Stimulated activated CD8-positive, alpha-beta memory T cell treated with anti-CD3 and anti-CD28 coated beads, Interleukin-15, amount 100 ng/mL, for 1 hour (primary cell): ENCODE data around the gene TDRD1.

Experiments used
- DNase-seq: peaks from one replicate; pipeline ENCODE4 v3.0.0-alpha.2; 2020; ENCODE audit warnings: low read depth

Gene TDRD1

DNA sequence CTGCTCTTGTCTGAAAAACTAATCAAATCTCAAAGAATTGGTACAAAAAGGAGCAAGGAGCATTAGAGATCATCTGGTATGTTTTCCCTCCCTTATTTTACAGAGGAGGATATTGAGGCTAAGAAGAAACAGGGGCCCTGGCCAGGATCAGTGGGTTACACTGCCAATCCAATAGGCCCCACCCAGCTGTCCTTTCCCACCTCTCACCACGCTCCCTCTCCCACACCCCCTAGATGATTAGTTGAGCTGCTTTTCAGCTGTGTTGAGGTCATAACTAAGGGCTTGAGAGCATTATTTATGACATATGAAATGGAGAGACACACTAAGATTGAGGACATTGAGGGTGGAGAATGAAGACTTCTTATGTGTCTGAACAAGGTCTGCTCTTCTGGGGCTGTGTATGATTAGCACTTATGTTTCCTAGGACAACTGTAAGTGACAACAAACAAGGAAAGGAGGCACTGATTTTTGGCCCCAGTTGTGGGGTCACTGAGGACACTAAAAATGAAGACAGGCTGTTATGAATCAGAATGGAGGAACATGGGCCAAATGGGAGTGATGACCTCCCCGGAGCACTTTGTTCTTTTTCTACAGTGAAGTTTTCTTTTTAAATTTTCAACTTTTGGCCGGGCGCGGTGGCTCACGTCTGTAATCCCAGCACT lies 86.4 kb downstream of the TDRD1 start:
- no peak for DNase-seq

DNA sequence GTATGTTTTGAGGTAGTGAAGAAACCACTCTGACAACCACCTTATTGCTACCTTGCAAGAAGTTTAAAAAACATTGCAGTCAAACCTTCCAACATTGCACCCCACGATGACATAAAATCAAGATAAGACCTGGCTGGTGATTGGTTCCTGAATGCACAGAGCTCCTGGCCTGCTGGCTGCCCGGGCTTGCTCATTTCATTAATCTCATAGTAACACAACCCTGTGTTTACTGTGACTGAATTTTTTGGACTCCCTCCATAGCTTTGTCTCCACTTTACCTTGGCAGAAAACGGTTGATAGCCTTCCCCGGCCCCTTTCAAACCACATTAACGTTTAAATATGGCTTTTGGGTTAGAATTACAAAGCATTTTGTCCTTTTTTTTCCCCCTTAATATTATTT lies 87.4 kb downstream of the TDRD1 start:
- no peak for DNase-seq

DNA sequence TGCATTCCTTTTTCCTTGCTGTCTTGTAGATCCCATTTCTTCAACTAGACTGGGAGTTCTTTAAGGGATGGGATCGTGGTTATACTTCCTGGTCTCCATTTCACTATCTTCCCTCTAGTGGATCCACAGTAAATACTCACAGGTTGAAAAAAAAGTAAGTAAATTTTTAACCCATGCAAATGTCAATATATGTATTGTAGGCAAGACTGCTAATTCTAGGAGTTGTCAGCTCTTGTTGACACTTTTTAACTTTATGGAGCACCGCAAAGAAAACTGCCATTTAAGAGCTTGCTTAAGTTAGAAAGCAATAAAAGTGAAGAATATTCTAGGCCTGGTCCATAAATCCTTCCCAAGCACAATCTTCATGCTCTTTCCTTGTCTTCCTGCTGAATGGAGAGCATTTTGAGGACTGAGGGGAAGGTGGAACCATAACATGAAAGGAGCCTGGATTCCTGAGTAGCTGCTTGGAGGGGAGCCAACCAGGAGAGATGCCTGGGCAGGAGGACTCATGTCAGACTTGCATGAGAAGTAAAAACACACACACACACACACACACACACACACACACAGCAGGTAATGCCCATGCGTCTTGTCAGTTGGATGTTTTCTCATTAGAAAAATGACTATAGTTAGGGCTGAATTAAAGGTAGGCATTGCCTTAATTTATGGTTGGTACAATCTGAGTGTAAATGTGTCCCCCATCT lies 92.1 kb downstream of the TDRD1 start:
- DNase-seq: no peak

DNA sequence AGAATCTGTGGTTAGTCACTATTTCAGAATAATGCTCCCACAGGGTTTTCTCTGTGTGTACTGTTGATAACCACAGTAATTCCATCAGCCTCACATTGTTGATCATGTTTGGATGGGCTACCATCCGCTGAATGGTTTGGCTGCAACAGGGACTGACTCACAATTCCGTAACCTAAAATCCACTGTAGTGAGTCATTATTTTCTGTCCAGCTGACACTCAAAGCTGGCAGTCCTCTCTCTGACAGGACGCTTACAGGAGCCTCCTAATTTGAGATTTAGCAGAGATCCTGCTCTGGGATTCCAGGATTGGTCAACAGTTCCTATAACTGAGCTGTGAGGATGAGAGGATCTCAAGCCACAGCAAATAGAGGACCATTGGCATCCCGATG lies 92.6 kb downstream of the TDRD1 start:
- no peak for DNase-seq

DNA sequence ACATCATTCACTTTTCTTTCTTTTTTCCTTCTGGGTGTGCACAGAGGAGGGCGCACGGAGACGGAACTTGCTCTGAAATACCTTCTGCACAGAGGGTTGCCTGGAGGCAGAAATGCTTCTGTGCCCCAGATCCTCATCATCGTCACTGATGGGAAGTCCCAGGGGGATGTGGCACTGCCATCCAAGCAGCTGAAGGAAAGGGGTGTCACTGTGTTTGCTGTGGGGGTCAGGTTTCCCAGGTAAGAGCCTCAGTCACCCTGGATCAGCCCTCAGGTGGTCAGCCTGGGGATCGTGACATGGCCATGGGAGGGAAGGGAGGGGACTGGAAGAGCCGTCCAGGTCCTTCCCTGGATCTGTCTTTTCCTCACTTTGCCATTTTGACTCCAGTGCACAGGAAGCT lies 93.5 kb downstream of the TDRD1 start:
- DNase-seq: no peak

DNA sequence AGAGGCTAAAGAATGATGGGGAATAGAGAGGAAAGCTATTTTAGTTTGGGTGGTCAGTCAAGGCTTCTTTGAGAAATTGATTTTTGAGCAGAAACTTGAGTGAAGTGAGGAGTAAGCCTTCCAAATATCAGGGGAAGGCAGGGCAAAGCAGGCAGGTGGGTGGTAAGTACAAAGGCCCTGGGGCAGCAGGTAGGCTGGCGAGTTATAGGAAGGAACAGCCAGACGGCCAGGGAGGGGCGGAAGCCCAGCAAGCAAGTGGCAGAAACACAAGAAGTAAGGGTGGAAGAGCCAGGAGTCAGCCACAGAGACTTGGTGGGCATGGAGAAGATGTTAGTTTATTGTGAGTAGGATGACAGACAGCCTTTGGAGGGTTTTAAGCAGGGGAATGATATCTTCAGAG lies 94.8 kb downstream of the TDRD1 start:
- no peak for DNase-seq

DNA sequence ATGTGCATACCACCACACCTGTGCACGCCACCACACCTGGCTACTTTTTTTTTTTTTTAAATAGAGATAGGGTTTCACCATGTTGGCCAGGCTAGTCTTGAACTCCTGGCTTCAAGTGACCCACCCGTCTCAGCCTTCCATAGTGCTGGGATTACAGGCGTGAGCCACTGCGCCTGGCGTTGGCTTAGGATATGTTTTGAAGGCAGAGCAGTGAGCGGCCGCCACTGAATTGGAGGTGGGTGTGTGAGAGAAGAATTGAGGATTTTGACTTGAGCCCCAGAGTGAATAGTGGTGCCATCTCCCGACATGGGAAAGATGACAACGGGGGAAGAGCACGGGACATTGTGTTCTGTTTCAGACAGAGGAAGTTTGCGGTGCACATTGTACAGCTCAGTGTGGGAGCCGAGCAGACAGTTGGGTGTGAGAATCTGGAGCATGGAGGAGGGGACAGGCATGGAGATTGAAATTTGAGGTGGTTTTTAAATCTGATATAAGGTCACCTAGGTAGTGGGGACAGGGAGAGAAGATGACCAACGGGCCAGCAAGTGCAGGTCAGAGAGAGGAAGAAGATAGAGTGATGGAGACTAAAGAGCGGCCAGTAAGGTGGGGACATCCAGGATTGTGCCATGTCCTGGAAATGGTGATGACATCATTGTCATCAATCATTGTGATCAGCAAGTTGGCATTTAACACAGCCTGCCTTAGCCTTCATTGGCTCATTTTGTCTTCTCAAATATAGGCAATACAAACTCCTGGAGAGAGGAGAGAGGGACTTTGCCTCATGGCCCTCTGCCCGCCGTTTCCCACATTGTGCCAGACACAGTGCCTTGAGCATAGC lies 95.7 kb downstream of the TDRD1 start:
- no peak for DNase-seq

DNA sequence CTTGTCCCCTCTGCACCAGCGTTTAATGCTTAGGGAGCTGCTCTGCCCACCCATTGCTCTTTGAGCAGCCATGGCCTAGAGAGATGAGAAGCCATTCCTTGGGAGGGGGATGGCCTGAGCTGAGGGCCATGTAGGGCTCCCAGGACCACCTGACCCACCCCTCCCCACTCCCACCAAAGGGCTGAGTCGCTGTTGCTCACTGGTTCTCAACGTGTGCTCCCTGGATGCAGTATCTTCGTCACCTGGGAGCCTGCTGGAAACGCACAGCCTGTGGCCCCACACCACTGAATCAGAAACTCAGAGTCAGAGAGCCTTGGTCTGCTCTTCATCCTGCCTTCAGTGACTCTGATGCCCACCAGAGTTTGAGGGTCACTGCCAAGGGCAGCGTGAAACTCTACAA lies 96.9 kb downstream of the TDRD1 start:
- no peak for DNase-seq

DNA sequence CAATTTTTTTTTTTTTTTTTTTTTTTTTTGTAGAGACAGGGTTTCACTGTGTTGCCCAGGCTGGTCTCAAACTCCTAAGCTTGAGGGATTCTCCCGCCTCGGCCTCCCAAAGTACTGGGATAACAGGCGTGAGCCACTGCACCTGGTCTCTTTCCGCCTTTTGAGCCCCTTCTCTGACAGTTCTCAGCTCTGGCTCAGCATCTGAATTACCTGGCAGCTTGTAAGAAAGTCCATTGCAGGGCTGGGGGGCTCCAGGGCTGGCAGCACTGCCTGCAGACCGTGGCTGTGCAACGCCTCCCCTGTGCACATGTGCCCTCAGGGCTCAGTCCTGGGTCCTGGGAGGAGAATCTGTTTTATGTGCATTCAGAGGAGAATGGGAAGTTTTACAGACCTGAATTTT lies 97.5 kb downstream of the TDRD1 start:
- no peak for DNase-seq

DNA sequence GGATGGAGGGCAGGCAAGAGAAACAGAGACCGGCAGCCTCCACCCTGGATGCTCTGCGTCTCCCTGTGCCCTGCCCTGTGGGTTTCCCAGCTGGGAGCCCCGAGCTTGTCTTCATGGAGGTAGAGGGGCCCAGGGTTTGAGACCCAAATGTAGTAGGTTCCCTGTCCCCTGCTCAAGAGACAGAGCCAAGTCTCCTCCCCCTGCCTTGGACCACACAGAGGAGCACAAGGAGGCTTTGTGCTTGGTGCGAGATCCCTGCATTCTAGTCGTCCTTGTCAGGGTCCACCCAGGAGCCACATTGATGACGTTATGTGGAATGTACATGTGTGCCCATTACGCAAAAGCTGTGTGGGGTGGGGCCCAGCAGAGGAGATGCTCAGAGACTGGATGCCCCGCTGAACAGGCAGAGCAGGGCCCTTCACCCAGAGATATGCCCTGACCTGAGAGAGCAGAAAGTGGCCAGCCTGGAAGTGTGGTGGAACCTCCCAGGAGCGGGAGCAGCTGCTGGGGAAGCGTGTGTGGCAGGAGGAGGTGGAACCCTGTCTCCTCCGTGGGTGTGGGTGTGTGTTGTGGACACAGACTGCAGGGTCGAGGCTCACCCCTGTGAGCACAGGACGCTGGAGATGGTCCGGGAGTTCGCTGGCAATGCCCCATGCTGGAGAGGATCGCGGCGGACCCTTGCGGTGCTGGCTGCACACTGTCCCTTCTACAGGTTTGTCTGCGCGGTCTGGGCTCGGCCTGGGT lies 99.2 kb downstream of the TDRD1 start:
- no peak for DNase-seq

DNA sequence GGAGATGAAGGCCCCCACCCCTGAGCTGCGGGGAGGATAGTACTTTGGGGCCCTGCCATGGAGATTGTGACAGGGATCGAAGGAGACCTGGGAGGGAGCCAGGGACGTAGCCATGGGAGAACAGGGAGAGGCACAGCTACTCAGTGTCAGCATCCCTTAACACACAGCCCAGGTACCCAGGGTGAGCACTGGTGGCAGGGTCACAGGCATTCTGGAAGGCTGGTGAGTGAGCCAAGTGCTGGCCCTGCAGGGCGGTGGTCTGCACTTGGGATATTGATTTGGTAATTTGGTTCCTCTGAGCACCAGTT lies 99.7 kb downstream of the TDRD1 start:
- DNase-seq: no peak

DNA sequence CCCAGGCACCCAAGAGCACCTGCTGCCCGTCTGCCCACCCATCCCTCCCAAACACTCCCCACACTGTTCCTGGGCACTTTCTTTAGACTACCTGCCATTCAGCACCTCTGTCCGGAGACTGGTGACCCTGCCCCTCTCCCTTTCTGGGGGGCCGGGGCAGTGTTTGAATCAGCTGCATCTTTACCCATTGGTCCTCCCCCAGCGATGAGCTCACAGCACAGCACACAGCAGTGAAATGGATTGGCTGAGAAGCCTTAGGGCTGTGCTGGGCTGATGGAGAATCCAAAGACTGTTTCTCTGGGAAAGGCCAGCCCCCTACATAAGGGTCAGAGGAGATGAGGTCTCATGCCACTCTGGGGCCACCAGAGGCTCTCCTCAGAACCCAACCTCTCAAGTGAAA lies 100.1 kb downstream of the TDRD1 start:
- DNase-seq: no peak

DNA sequence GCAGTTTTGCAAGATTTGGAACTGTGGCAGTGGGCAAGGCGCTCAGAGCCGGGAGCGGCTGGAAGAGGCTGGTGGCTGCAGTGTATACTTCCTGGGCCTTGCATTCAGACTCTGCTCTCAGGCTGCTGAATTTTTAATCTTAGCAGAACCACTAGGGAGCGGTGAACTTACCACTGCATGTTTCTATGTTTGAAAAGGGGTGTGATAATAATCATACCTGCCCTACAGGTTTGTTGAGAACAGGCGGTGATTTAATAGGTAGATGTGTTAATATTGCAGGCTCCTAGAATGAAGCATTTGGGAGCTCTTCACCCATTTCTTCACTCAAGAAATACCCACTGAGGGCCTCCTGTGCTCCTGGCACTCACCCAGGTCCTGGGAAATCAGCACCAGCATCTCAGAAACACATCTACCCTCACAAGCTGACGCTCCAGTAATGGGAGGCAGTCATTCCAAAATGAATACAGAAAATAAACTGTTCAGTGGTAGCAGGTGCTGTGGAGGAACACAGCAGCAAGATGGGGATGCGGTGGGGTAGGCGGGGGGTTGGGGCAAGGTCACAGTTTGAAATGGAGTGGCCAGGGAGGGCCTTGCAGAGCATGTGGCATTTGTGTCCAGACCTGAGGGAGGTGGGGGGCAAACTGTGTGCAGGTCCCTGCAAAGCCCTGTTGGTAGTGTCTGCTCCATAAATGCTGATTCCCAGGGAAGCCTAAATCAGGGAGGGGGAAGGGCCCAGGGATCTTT lies 100.9 kb downstream of the TDRD1 start:
- no peak for DNase-seq

DNA sequence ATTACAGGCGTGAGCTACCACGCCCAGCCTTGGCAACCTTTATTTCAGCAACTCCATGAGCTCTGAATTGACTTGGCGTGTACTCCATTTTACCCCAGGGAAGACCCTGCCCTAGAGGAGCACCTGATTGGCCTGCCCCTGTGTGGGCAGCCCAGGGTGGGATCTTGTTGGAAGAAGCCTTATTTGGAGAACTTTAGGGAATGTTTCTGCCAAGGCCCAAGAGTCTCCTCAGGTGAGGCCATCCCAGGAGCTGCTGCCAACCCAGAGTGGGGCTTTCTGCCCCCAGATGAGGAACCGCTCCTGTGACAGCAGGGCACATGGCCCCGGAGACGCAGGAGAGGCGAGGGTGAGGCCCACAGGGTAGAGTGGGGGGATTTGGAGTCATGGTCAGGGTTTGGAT lies 101.9 kb downstream of the TDRD1 start:
- no peak for DNase-seq

DNA sequence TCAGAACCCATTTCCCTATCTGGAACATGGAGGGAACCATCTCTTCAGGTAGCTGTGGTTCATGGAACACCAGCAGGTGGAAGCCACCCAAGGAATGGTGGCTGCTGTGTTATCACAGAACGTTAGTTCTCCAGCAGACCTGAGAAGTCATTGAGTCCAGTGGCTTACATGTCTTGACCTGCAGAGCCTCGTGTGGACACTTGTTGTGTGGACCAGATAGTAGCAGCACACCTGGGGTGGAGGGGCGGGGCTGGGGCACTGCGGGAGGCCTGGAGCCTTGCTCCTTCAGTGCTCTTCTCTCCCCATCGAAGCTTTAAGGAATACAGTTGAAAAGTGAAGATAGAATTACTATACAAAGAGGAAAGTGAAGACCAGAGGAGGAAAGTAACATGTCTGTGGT lies 102.3 kb downstream of the TDRD1 start:
- no peak for DNase-seq
